ENCODE results near the gene PRKD1.

PRKD1 gene

DNA sequence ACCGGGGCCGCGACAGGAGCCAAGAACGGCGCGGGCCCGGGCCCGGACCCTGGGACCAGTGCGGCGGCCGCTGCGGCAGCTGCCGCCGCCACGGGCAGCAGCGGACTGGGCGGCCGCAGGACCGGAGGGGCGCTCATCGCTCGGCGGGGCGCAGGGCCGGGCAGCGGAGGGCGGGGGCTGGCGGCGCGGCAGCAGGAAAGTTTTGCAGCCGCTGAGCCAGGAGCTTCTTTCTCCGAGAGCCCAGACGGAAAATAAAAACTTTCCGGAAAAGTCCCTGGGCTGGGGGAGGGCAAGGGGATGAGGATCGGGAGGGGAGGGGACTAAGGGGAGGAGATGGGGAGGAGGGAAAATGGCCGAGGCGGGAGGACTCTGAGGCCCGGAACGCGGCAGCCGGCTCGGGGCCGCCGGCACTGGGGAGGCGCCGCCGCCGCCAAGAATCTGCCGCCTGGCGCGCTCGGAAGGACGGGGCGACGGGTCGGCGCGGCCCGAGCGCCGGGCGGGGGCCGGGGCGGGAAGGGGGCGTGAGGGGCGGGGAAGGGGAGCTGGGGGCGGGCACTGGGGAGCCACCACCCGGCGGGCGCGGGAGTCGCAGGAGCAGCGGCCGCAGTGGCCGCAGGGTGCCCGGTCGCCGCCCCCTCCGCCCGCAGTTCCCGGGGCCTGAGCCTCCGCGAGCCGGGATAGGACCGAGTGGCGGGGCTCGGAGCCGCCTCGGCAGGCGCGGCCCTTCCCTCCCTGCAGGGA is at the start of gene PRKD1:
TSS of gene PRKD1 (minus strand) at position 472 of the 741 bp plus-strand sequence.
- DNase-seq = no peak

GRCh38 chr14:29971101-29971500 is 43.5 kb upstream of the PRKD1 start:
- DNase-seq = no peak

GRCh38 chr14:29955087-29955486 is 27.4 kb upstream of the PRKD1 start:
- DNase-seq = no peak

- DNase-seq = no peak
Observed at GRCh38 chr14:29953501-29953900, 25.9 kb upstream of the PRKD1 start.

- DNase-seq = no peak
Observed at GRCh38 chr14:29944091-29944490, 16.4 kb upstream of the PRKD1 start.

DNA sequence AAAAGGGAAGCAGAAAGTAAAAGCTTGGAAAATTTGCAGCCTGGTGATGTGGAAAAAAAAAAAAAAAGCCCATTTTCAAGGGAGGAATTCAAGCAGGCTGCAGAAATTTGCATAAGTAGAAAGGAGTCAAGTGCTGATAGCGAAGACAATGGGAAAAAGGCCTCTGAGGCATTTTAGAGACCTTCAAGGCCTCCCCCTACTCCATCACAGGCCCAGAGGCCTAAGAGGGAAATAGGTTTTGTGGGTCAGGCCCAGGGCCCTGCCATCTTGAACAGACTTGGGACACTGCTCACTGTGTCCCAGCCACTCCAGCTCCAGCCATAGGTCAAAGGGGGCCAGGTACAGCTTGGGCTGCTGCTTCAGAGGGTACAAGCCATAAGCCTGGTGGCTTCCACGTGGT is 13.8 kb upstream of the PRKD1 start:
- no peak for DNase-seq

- no peak for DNase-seq
Observed at GRCh38 chr14:29940482-29940881, 12.8 kb upstream of the PRKD1 start.

GRCh38 chr14:29937116-29937515 is 9.5 kb upstream of the PRKD1 start:
- DNase-seq = no peak

GRCh38 chr14:29930283-29930682 is 2.6 kb upstream of the PRKD1 start:
- DNase-seq = no peak

DNA sequence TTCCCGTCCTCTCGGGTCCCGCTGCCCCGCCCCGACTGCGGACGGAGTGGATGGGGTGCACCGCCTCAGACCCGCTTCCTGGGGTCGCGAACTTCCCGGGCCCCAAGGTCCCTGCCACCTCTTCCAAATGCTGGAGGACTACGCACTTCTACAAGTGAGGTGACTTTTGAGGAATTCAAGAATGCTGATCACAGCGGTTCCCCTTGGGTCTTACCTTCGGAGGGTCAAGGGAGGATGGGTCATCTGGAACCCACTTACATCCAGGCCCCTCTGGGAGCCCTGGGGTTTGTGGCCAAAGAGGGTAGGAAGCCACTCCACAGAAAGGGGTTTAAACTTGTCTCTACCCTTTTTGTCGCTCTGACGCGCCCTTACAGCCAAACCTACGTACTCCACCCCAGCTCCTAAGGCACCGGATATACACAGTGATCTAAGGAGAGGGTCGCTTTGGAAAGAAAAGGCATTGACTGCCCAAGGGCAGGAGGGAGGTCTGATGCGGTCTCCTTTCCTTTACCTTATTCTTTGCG is 532 bp upstream of the PRKD1 start:
- no peak for DNase-seq

DNA sequence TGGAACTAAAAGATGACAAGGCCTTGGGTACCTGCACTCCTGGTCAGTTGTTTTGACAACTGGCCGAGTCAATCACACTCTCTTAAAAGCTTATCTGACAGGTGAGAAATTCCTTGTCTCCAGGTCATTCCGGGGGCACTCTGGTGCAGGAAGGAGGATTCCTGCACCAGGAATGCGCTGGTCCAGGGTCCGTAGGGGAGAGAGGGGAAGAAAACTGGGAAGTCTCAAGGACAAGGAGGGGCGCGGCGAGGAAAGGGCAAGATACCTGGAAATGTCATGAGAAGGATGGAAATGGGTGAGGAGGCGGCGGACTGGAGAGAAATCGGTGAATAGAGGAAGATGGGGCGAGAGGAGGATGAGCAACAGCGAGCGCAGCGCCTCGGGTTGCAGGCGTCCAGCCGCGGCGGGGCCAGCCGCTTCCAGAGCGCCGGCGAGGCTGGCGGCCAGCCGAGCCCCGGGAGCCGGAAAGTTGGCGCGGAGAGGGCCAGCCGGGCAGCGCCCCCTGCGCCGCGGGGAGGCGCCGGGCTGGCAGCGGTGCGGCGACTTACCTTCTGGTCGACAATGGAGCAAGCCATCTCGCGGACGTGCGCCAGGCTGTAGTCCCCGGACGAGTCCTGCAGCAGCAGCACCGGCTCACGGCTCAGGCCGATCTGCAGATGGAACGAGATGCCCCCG is 809 bp downstream of the PRKD1 start:
- DNase-seq = no peak

- no peak for DNase-seq
Observed at GRCh38 chr14:29926228-29926627, 1.4 kb downstream of the PRKD1 start.

DNA sequence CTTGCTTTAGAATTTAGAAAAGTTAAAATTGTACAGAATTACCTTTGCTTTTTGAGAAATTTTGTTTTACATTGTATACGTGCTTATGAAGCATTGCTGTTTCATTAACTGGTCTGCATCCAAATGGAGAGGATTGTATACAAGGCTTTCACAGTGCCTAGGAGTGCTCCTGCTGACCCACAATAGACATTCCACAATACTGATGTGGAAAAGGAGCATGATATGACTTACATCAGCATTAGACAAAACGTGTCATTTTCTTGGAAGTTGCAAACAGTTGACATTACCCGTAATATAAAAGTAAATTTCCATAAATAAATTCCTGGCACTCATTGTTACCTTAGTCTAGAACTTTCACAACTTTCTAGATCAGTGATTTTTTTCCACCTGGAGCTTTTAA is 1.9 kb downstream of the PRKD1 start:
- no peak for DNase-seq

- no peak for DNase-seq
Observed at GRCh38 chr14:29925101-29925722, 2.4 kb downstream of the PRKD1 start.

DNA sequence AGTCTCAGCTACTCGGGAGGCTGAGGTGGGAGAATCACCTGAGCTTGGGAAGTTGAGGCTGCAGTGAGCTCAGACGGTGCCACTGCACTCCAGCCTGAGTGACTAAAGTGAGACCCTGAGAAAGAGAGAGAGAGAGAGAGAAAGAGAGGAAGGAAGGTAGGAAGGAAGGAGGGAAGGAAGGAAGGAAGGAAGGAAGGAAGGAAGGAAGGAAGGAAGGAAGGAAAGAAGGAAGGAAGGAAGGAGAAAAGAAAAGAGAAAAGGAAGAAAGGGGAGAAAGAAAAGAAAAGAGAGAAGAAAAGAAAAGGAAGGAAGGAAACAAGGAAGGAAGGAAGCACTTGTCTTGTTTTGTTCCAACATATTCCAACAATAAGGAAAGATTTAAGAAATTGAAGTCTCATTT is 7.8 kb downstream of the PRKD1 start:
- DNase-seq = no peak

DNA sequence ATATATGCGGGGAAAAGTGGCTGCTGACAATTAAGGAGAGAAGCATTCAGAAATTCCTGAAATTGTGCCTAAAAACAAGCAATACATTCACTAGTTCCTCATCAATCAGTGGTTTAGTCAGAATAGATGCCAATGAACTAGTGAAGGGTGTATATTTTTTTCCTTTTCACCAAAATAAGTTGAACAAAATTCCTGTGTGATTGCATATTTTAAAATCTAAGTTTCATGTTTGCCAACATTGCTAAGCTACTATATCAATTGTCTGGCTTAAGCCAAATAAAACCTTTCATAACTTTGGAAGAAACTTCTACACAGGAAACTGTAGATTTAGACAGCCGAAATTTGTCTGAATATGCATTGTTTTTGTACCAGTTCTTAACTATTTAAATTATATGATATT is 8.7 kb downstream of the PRKD1 start:
- DNase-seq = no peak

- DNase-seq = no peak
Observed at GRCh38 chr14:29913566-29913965, 14.1 kb downstream of the PRKD1 start.

DNA sequence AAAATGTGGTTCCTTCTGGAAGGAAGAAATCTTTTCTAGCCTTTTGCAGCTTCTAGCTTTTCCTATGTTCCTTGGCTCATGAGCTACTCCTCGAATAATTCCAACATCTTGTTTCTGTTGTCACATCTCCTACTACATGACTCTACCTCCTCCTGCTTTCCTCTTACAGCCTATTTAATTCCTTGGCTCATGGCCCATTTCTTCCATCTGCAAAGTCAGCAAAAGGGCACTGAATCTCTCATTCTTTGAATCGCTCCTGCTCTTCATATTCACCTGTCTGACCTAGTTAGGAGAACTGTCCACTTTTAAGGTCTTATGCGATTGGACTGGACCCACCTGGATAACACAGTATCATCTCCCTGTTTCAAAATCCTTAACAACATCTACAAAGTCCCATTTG is 15.8 kb downstream of the PRKD1 start:
- DNase-seq = no peak

GRCh38 chr14:29908652-29909577 is 18.7 kb downstream of the PRKD1 start:
- no peak for DNase-seq

DNA sequence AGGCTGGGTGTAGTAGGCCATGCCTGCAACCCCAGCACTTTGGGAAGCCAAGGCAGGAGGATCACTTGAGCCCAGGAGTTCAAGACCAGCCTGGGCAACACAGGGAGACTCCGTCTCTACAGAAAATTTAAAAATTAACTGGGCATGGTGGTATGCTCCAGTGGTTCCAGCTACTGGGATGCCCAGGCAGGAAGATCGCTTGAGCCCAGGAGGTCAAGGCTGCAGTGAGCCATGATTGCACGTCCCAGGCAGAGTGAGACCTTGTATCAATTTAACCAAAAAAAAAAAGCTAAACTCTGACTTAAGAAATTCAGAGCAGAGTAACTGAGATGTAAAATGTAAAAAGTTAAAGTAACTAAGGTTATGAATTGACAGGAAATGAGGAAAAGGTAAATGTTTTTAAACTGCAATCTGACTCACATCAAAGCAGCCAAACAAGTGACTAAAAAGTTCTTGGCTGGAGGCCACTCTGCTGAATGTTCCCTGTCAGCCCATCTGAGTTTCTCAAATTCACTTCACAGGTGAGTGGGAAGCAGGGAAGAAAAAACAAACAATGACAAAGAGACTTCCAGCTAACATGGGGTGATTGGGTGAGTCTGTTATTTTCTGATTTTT is 21.3 kb downstream of the PRKD1 start:
- no peak for DNase-seq

DNA sequence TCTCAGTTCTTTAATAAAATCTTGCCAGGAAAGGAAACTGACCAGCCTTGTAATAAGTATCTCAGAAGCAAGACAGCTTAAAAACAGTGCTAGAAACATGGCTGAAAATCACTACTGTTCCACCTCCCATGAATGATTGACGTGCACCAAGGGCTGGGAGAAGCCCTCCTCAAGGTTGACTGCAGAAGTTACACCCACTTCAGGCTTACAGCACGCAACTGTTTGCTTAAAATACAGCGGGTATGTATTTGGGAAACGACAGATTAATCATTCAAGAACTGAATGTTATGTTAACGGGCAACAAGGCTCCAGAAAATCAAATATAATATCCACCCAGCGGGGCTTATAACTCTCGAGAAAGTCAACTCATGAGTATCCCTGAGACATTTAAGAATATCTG is 22.1 kb downstream of the PRKD1 start:
- no peak for DNase-seq

DNA sequence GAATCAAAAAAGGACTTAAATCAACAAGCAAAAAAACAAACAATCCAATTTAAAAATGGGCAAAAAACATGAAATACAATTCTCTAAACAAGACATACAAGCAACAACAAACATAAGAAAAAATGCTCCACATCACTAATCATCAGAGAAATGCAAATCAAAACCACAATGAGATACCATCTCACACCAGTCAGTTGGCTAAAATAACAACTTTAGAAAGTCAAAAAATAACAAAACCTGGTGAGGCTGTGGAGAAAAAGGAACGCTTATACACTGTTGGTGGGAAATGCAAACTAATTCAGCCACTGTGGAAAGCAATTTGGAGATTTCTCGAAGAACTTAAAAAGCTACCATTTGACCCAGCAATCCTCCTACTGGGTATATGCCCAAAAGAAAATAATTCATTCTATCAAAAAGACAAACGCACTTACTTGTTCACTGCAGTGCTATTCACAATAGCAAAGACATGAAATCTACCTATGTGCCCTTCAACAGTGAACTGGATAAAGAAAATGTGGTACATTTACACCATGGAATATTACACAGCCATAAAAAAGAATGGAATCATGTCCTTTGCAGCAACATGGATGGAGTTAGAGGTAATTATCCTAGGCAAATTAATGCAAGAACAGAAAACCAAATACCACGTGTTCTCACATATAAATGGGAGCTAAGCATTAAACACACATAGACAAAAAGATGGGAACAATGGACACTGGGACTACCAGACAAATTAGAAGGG is 26.9 kb downstream of the PRKD1 start:
- DNase-seq = no peak
